IPS-18c (cell line): ENCODE measurements around the gene TRIOBP.

Source experiments
- H3K4me3 ChIP-seq: 2 replicates; pipeline ENCODE4 v1.7.0; 2013; ENCODE audit warnings: low read depth, mild to moderate bottlenecking, low read length, moderate library complexity; ENCODE audit not compliant: insufficient read depth
- H3K9me3 ChIP-seq: one replicate; pipeline ENCODE4 v1.6.1; 2013; ENCODE audit warnings: mild to moderate bottlenecking, low read length, moderate library complexity; ENCODE audit not compliant: control insufficient read depth, insufficient read depth

The TRIOBP gene

GRCh38 chr22:37801946-37802309 is 105.1 kb downstream of the TRIOBP start:
- Histone ChIP-seq H3K9me3 (no peaks in the 10 kb centered on the region), H3K4me3 (peak overlapping the region; percentile 89)

GRCh38 chr22:37802310-37803194 is 105.7 kb downstream of the TRIOBP start:
- H3K4me3 ChIP-seq, result peak overlapping the region; percentile 89
- H3K9me3 ChIP-seq, result no peaks in the 10 kb centered on the region

- Histone ChIP-seq H3K4me3 (peak overlapping the region; percentile 89), H3K9me3 (no peaks in the 10 kb centered on the region)
Measured at GRCh38 chr22:37803195-37803638, 106.4 kb downstream of the TRIOBP start.

GRCh38 chr22:37803639-37804351 is 106.9 kb downstream of the TRIOBP start:
- Histone ChIP-seq H3K4me3 (peak overlapping the region; percentile 89), H3K9me3 (no peaks in the 10 kb centered on the region)

GRCh38 chr22:37804352-37804880 is 107.6 kb downstream of the TRIOBP start:
- Histone ChIP-seq H3K4me3 (peak overlapping the region; percentile 89), H3K9me3 (no peaks in the 10 kb centered on the region)

GRCh38 chr22:37804881-37805809 is 108.3 kb downstream of the TRIOBP start:
- H3K9me3 ChIP-seq, result no peaks in the 10 kb centered on the region
- H3K4me3 ChIP-seq, result peak overlapping the region; percentile 89

GRCh38 chr22:37805810-37806277 is 109.0 kb downstream of the TRIOBP start:
- H3K9me3 ChIP-seq, result no peaks in the 10 kb centered on the region
- peak overlapping the region; percentile 89 for H3K4me3 ChIP-seq

GRCh38 chr22:37806409-37807333 is 109.8 kb downstream of the TRIOBP start:
- Histone ChIP-seq H3K4me3 (peak overlapping the region; percentile 89), H3K9me3 (no peaks in the 10 kb centered on the region)

GRCh38 chr22:37807410-37808293 is 110.8 kb downstream of the TRIOBP start, which contains the start of gene GCAT:
Gene GCAT (plus strand): TSS chr22:37807934. CDS start chr22:37807968, 34 bp downstream.
- peak within 1 kb of the TSS; percentile 89 for H3K4me3 ChIP-seq
- H3K9me3 ChIP-seq, result no peaks in the 10 kb centered on the region

- Histone ChIP-seq H3K4me3 (peak overlapping the region; percentile 89), H3K9me3 (no peaks in the 10 kb centered on the region)
Measured at GRCh38 chr22:37808294-37808657, 111.4 kb downstream of the TRIOBP start.

GRCh38 chr22:37809672-37810333 is 113.0 kb downstream of the TRIOBP start:
- Histone ChIP-seq H3K9me3 (no peaks in the 10 kb centered on the region), H3K4me3 (no peak overlapping the region)

- no peak overlapping the region for H3K4me3 ChIP-seq
Measured at GRCh38 chr22:37811867-37812266, 115.0 kb downstream of the TRIOBP start.

GRCh38 chr22:37812869-37813678 is 116.2 kb downstream of the TRIOBP start:
- H3K4me3 ChIP-seq, result no peak overlapping the region
- no peaks in the 10 kb centered on the region for H3K9me3 ChIP-seq

More at GRCh38 chr22:37811867-37812266, 115.0 kb downstream of the TRIOBP start:
- no peaks in the 10 kb centered on the region for H3K9me3 ChIP-seq

- H3K9me3 ChIP-seq, result no peaks in the 10 kb centered on the region
- no peak overlapping the region for H3K4me3 ChIP-seq
Measured at GRCh38 chr22:37815593-37815992, 118.7 kb downstream of the TRIOBP start.
